Heart right ventricle (tissue), 16 donors: ENCODE measurements around the gene RAD51B. TPM values are rescaled to one million over a fixed set of nuclear protein-coding genes. Genes with fewer than 3 reads are reported as not detected.

Source experiments
- ATAC-seq, 8 donors: fragments of 200-7000 bp; cut with Tn5 transposase; one replicate each; pipeline ENCODE4 v1.9.1; 2020; ENCODE audit warnings: mild to moderate bottlenecking in 8 of 8, moderate library complexity in 8 of 8, moderate number of reproducible peaks in 1 of 8
- DNase-seq, 2 donors: peaks; one replicate each; pipeline ENCODE4 v3.0.0-alpha.2; 2020
- H3K27ac ChIP-seq, 10 donors: fragments of 200-600 bp; sonication (generic) in 2 of 10; one replicate each; pipeline versions ENCODE4 v1.5.0 to v1.8.0; 2020 to 2022; ENCODE audit warnings: mild to moderate bottlenecking in 3 of 10
- H3K27me3 ChIP-seq, 7 donors: fragments of 200-600 bp; one replicate each; pipeline ENCODE4 v1.8.0; 2021 to 2022; ENCODE audit warnings: mild to moderate bottlenecking in 2 of 7
- H3K36me3 ChIP-seq, 9 donors: fragments of 200-600 bp; sonication (generic) in 1 of 9; one replicate each; pipeline versions ENCODE4 v1.5.0 to v1.8.0; 2020 to 2022; ENCODE audit warnings: mild to moderate bottlenecking in 2 of 9
- H3K4me1 ChIP-seq, 9 donors: fragments of 200-600 bp; sonication (generic) in 1 of 9; one replicate each; pipeline versions ENCODE4 v1.5.0 to v1.8.0; 2020 to 2022; ENCODE audit warnings: mild to moderate bottlenecking in 4 of 9
- H3K4me3 ChIP-seq, 10 donors: fragments of 200-600 bp; sonication (generic) in 2 of 10; one replicate each; pipeline versions ENCODE4 v1.5.0 to v1.8.0; 2020 to 2022; ENCODE audit warnings: mild to moderate bottlenecking in 7 of 10, moderate library complexity in 2 of 10
- H3K9me3 ChIP-seq, 11 donors: fragments of 200-600 bp in 10 of 11; sonication (generic) in 2 of 11; one replicate each; pipeline versions ENCODE4 v1.5.0 to v1.8.0; 2013 to 2022; ENCODE audit warnings: mild to moderate bottlenecking in 2 of 11, control low read depth in 1 of 11, moderate library complexity in 1 of 11
- CTCF ChIP-seq, 9 donors: fragments of 200-600 bp; sonication (generic) in 2 of 9; IDR thresholded peaks; one replicate each; pipeline versions ENCODE4 v1.5.0 to v1.8.0; 2021 to 2022; ENCODE audit warnings: antibody characterized with exemption in 9 of 9, mild to moderate bottlenecking in 5 of 9, moderate library complexity in 1 of 9
- WGBS, 2 donors: extraction: QIAGEN DNeasy Blood & Tissue Kit; methylation state at CpG; one replicate each; pipeline ENCODE4 v1.1.7; 2013; ENCODE audit warnings: inconsistent platforms in 1 of 2; 5-methylcytosine and 5-hydroxymethylcytosine counted together
- intact Hi-C, 10 donors: fragments of 100-400 bp; cut with DNase I; formaldehyde crosslinking; loops; one replicate each; pipeline versions ENCODE4 v1.11.1 to v1.14.2; 2022
- polyA plus RNA-seq, 2 donors: library from polyadenylated mRNA; stranded (reverse); fragments of 200-250 nt; gene quantifications; one replicate each; pipeline ENCODE4 v1.2.3, GENCODE V29; 2013
- total RNA-seq, 10 donors: library from RNA; stranded (reverse); fragmentation: NEBNext Ultra II Directional in 3 of 10; extraction: Animal tissue kit (Norgen Biotek cat#: 25700) in 3 of 10; gene quantifications; one replicate each; pipeline versions ENCODE4 v1.2.1 to v1.2.4, GENCODE V29; 2021 to 2023
- donor health status: Arrhythmogenic right ventricular cardiomyopathy.
- donor health status: ischemic (EF 13 %, LVEDD 7.1; RV severe dilation, severe dysfunction).
- donor health status: healthy with polysubstance abuse.
- donor health status: DM: no; HTN: yes; CAD: no.
- donor health status: DM: no; HTN: no; CAD: no.
- donor health status: ischemic (EF 25% LVEDD 6.9; RV normal size, moderate dysfunction).
- donor health status: ischemic (EF 25% LVEDD 5.7; RV mildly dilated, moderate dysfunction).
- donor health status: healthy.
- donor health status: DM: yes; HTN: yes; CAD: no.
- donor health status: Ischemic cardiomyopathy.
- donor health status: ischemic (EF 35%, LVEDD 5.7; RV mildly dilated, moderate dysfunction).
- donor health status: nonischemic (EF 11% LVEDD 7.7; RV severe dilation, severe dysfunction).
- donor health status: DM: yes; HTN: yes; CAD: no.
- donor health status: PGD.
- donor health status: ischemic (EF 29% LVEDD 5.4; RV normal size, mild dysfunction).
- donor health status: nonischemic (EF 23%, LVEDD 6.1; RV moderate dilation, normal function).

The RAD51B gene
- total and polyA plus RNA-seq, 12 donors = 0.88 to 8.6 (median 3.5) TPM

GRCh38 chr14:68402525-68403101, 583.0 kb downstream of the RAD51B start:
- intact Hi-C loops = no loop called here
- TF ChIP-seq CTCF (IDR thresholded peaks at IDR 0.05) = no peak
- Histone ChIP-seq H3K36me3 (no peaks in the 10 kb centered on the region), H3K4me3 (no peak overlapping the region), H3K27me3 (no peaks in the 10 kb centered on the region), H3K27ac (peak overlapping the region in 3 of 10 donors; percentile 30 to 71 (median 31)), H3K9me3 (no peaks in the 10 kb centered on the region), H3K4me1 (peaks cover 6 to 79% (median 64%) of the 10 kb centered on the region in 9 donors)
- 55 to 57% methylated on average over 7 of the region's 7 CpGs for WGBS, 2 donors
- DNase-seq (no peak), ATAC-seq (peak in 4 of 8 donors; percentile 15 to 46 (median 26))

GRCh38 chr14:68403191-68404145, 583.9 kb downstream of the RAD51B start:
- no peaks in the 10 kb centered on the region for H3K9me3 ChIP-seq
- H3K27ac ChIP-seq = peak overlapping the region in 6 of 10 donors; percentile 1 to 71 (median 29)
- intact Hi-C loops = no loop called here
- H3K27me3 ChIP-seq = no peaks in the 10 kb centered on the region
- H3K4me3 ChIP-seq = no peak overlapping the region
- peak in 5 of 8 donors; percentile 23 to 65 (median 50) for ATAC-seq
- H3K36me3 ChIP-seq = no peaks in the 10 kb centered on the region
- DNase-seq = no peak
- TF ChIP-seq CTCF (IDR thresholded peaks at IDR 0.05) = no peak
- 41 to 47% methylated on average over 4 of the region's 4 CpGs for WGBS, 2 donors
- peaks cover 6 to 77% (median 55%) of the 10 kb centered on the region in 9 donors for H3K4me1 ChIP-seq

DNA sequence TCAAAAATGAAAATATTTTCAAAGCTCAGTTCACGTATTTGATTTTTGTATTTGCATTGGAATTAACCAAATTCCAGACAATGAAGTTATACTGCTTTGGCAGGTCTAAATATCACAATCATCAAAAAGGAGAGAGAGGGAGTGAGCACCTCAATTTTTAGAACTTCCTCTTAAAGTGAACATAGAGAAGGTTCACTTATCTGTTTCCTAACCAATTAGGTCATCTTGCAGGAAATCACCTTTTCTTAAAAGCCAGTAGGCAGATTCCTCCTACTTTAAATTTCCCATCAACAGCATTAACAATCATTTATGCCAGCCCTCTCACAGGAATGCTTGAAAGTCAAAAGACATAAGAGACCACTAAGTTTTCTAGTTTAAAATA, 584.6 kb downstream of the RAD51B start:
- peak overlapping the region in 4 of 10 donors; percentile 5 to 71 (median 26) for H3K27ac ChIP-seq
- H3K36me3 ChIP-seq = no peaks in the 10 kb centered on the region
- no peak overlapping the region for H3K4me3 ChIP-seq
- 92 to 94% methylated on average over 1 of the region's 1 CpG for WGBS, 2 donors
- intact Hi-C loops = no loop called here
- peaks cover 6 to 77% (median 55%) of the 10 kb centered on the region in 9 donors for H3K4me1 ChIP-seq
- DNase-seq (no peak), ATAC-seq (no peak)
- no peak for TF ChIP-seq CTCF (IDR thresholded peaks at IDR 0.05)
- no peaks in the 10 kb centered on the region for H3K9me3 ChIP-seq
- H3K27me3 ChIP-seq = no peaks in the 10 kb centered on the region

DNA sequence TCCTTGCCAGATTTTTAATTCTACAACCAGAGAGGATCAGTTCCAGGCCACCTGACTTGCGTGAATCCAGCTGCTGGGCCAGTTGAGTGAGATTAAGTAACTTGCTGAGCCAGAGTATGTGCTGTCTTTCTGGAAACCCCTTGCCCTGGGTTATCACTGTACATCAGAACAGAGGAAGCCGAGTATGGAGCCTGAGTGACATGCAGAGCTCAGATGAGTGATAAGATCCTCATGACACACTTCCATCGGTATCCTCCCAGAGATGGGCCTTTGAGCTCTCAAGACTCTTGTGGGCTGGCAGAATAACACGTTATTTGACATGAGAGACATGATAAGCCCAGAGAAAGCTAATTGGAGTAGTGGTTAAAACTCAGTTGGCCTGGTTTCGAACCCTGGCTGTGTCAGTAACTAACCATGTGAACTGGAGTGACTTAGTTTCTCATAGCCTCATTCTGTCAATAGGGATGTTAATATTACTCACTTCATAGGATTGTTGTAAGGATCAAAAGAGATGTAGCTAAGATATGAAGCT, 585.1 kb downstream of the RAD51B start:
- intact Hi-C loops = no loop called here
- 59 to 67% methylated on average over 5 of the region's 5 CpGs for WGBS, 2 donors
- DNase-seq (no peak), ATAC-seq (no peak)
- Histone ChIP-seq H3K27ac (peak overlapping the region in 4 of 10 donors; percentile 7 to 71 (median 28)), H3K4me3 (no peak overlapping the region), H3K36me3 (no peaks in the 10 kb centered on the region), H3K9me3 (no peaks in the 10 kb centered on the region), H3K27me3 (no peaks in the 10 kb centered on the region), H3K4me1 (peaks cover 6 to 82% (median 55%) of the 10 kb centered on the region in 9 donors)
- no peak for TF ChIP-seq CTCF (IDR thresholded peaks at IDR 0.05)
